Effector memory CD8-positive, alpha-beta T cell (primary cell): Measurements from ENCODE around the gene PAQR6.

Experiments used
- ATAC-seq: fragments of 150-1000 bp; cut with Tn5 transposase; replicated peaks from 2 replicates; pipeline ENCODE4 v1.10.0; 2021; ENCODE audit warnings: mild to moderate bottlenecking, moderate library complexity
- DNase-seq, 3 experiments: peaks; one replicate each; pipeline ENCODE4 v3.0.0; 2021
- H3K27ac Mint-ChIP-seq, 2 donors: one replicate each; pipeline ENCODE4 v1.8.0; 2022; ENCODE audit warnings: mild to moderate bottlenecking in 2 of 2, mixed read lengths in 2 of 2, moderate library complexity in 2 of 2
- H3K27me3 Mint-ChIP-seq, 2 donors: one replicate each; pipeline ENCODE4 v1.8.0; 2022; ENCODE audit warnings: mixed read lengths in 2 of 2
- H3K36me3 Mint-ChIP-seq: one replicate; pipeline ENCODE4 v1.8.0; 2022; ENCODE audit warnings: mild to moderate bottlenecking, moderate library complexity, mixed read lengths; ENCODE audit not compliant: insufficient read depth
- H3K4me1 Mint-ChIP-seq, 2 donors: one replicate each; pipeline ENCODE4 v1.8.0; 2022; ENCODE audit warnings: low read depth in 2 of 2, mixed read lengths in 2 of 2
- H3K4me3 Mint-ChIP-seq, 2 donors: one replicate each; pipeline ENCODE4 v1.8.0; 2022; ENCODE audit warnings: mild to moderate bottlenecking in 2 of 2, mixed read lengths in 2 of 2, moderate library complexity in 2 of 2
- H3K9me3 Mint-ChIP-seq, 2 donors: one replicate each; pipeline ENCODE4 v1.8.0; 2022; ENCODE audit warnings: mixed read lengths in 2 of 2
- total RNA-seq, 9 experiments: gene quantifications; one replicate each; lab custom pipeline; 2026; lab: John Stamatoyannopoulos, UW

PAQR6 gene, protein sequence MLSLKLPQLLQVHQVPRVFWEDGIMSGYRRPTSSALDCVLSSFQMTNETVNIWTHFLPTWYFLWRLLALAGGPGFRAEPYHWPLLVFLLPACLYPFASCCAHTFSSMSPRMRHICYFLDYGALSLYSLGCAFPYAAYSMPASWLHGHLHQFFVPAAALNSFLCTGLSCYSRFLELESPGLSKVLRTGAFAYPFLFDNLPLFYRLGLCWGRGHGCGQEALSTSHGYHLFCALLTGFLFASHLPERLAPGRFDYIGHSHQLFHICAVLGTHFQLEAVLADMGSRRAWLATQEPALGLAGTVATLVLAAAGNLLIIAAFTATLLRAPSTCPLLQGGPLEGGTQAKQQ
- 0 to 7.1 (median 4.5) reads per million in 9 experiments for total RNA-seq

DNA sequence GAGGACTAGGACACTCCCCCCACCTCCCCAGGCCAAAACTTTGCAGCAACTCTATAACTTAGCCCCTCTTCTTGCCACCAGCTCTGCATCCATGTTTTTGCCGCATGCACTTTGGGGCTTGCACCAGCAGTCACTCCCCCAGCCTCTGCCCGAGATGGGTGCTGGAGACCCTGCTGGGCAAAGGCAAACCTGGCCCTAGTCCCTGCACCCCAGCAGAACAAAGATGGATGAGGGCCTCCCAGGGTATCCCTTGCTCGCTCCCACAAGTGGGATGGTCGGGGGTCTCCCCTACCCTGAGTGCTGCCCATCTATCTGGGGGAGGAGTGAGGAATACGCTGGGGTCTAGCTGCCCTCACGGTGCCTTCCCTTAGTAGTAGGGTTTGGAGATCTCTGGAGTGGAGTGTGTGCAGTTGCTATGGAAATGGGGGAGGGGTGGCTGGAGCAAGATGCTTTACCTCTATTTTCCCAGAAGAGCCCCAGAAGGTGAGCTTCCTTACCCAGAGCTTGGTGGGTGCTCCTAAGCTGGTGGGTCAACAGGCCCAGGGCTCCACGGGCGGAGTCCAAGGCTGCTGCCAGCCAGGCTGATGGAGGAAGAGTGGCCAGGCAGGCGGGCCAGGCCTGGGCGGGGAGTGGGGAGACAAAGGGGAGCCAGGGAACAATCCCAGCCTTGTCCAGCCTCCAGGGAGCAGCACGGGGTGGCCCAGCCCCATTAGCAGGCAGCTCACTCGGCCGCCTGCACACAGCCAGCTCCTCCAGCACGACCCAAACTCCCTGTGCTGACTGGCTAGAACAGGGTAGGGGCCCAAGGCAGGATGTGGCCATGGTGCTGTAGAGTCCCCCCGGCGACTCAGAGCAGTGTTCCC lies at the start of gene PAQR6:
Gene PAQR6 (minus strand): TSS at position 597 of the 863 bp plus-strand sequence. CDS start 1,325 bp downstream, outside the sequence.
- Mint-ChIP-seq H3K27me3 (no peaks in the 10 kb centered on the region), H3K9me3 (no peaks in the 10 kb centered on the region), H3K4me1 (peaks cover 15 to 18% of the 10 kb centered on the region in 2 donors), H3K4me3 (peak within 1 kb of the TSS in 1 of 2 donors; percentile 41), H3K36me3 (peaks cover 41% of the 10 kb centered on the region), H3K27ac (peak within 1 kb of the TSS; percentile 60 to 80)
- ATAC-seq: no peak
- DNase-seq: no peak

- Mint-ChIP-seq H3K9me3 (no peaks in the 10 kb centered on the region), H3K27me3 (no peaks in the 10 kb centered on the region), H3K27ac (peak within 1 kb of the TSS; percentile 93 to 95), H3K4me3 (peak within 1 kb of the TSS; percentile 90 to 93), H3K36me3 (peaks cover 7% of the 10 kb centered on the region), H3K4me1 (peaks cover 12 to 16% of the 10 kb centered on the region in 2 donors)
- peak; percentile 26 to 31 (median 29) for DNase-seq
- ATAC-seq: peak; percentile 95
Observed at GRCh38 chr1:156295391-156295947, 47.6 kb upstream of the PAQR6 start, which contains the start of gene GLMP. Gene GLMP (minus strand): TSS chr1:156295679. CDS start chr1:156295645, 34 bp downstream.

DNA sequence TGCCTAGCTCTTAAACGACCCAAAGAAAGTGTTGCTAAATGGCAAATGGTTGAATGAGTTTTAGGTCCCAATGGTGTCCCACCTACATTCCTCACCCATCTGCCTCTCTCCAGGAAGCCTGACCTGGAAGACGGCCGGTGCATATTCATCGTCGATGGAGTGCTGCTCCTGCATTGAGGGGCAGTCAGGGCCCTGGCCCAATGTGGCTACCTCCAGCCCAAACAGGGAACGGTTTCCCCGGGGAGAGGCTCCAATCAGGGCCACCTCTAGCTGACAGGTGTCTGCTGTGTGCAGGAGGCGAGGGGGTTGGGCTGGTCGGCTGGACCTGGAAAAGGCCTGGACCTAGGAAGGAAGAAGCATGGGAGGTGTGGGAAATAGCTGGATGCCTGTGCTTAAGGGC lies 46.0 kb upstream of the PAQR6 start:
- Mint-ChIP-seq H3K4me3 (peak overlapping the region in 1 of 2 donors; percentile 93), H3K27me3 (no peaks in the 10 kb centered on the region)
- ATAC-seq: no peak

GRCh38 chr1:156293098-156293434 lies 45.2 kb upstream of the PAQR6 start:
- Mint-ChIP-seq H3K9me3 (no peaks in the 10 kb centered on the region), H3K4me3 (no peak overlapping the region), H3K27ac (peak overlapping the region in 1 of 2 donors; percentile 28), H3K36me3 (peaks cover 13% of the 10 kb centered on the region), H3K4me1 (peaks cover 12 to 16% of the 10 kb centered on the region in 2 donors), H3K27me3 (no peaks in the 10 kb centered on the region)
- ATAC-seq: no peak
- DNase-seq: no peak

More for the DNA sequence above, 46.0 kb upstream of the PAQR6 start:
- H3K9me3 Mint-ChIP-seq: no peaks in the 10 kb centered on the region
- no peak overlapping the region for H3K27ac Mint-ChIP-seq
- peaks cover 12 to 16% of the 10 kb centered on the region in 2 donors for H3K4me1 Mint-ChIP-seq
- H3K36me3 Mint-ChIP-seq: peaks cover 8% of the 10 kb centered on the region
- DNase-seq: no peak

- H3K4me3 Mint-ChIP-seq: no peak overlapping the region
- no peaks in the 10 kb centered on the region for H3K9me3 Mint-ChIP-seq
- peaks cover 12 to 16% of the 10 kb centered on the region in 2 donors for H3K4me1 Mint-ChIP-seq
- peak overlapping the region in 1 of 2 donors; percentile 17 for H3K27ac Mint-ChIP-seq
- ATAC-seq (peak; percentile 40), DNase-seq (no peak)
- no peaks in the 10 kb centered on the region for H3K27me3 Mint-ChIP-seq
- H3K36me3 Mint-ChIP-seq: peaks cover 15% of the 10 kb centered on the region
Observed at GRCh38 chr1:156291226-156292061, 43.6 kb upstream of the PAQR6 start.

GRCh38 chr1:156289857-156290256 lies 42.0 kb upstream of the PAQR6 start:
- H3K4me1 Mint-ChIP-seq: peaks cover 5 to 11% of the 10 kb centered on the region in 2 donors
- H3K27ac Mint-ChIP-seq: no peak overlapping the region
- peaks cover 19% of the 10 kb centered on the region for H3K36me3 Mint-ChIP-seq
- no peak overlapping the region for H3K4me3 Mint-ChIP-seq
- DNase-seq (no peak), ATAC-seq (no peak)
- no peaks in the 10 kb centered on the region for H3K27me3 Mint-ChIP-seq
- H3K9me3 Mint-ChIP-seq: no peaks in the 10 kb centered on the region

DNA sequence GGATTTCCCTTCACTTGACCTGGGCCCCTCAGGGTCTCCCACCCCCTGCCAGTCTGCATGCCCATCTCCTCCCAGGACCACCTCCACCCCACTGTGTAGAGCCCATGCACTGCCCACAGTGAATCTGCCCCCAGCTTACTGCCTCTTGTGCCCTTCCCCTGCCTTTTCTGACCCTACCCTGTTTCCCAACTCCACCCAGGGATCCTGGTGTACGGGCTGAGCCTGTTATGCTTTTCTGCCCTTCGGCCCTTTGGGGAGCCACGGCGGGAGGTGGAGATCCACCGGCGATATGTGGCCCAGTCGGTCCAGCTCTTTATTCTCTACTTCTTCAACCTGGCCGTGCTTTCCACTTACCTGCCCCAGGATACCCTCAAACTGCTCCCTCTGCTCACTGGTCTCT lies 38.2 kb upstream of the PAQR6 start:
- H3K27ac Mint-ChIP-seq: no peak overlapping the region
- peak overlapping the region in 1 of 2 donors; percentile 23 for H3K4me3 Mint-ChIP-seq
- peaks cover 25% of the 10 kb centered on the region for H3K36me3 Mint-ChIP-seq
- H3K4me1 Mint-ChIP-seq: peaks cover 18 to 26% of the 10 kb centered on the region in 2 donors
- no peaks in the 10 kb centered on the region for H3K9me3 Mint-ChIP-seq
- DNase-seq (no peak), ATAC-seq (no peak)
- no peaks in the 10 kb centered on the region for H3K27me3 Mint-ChIP-seq

DNA sequence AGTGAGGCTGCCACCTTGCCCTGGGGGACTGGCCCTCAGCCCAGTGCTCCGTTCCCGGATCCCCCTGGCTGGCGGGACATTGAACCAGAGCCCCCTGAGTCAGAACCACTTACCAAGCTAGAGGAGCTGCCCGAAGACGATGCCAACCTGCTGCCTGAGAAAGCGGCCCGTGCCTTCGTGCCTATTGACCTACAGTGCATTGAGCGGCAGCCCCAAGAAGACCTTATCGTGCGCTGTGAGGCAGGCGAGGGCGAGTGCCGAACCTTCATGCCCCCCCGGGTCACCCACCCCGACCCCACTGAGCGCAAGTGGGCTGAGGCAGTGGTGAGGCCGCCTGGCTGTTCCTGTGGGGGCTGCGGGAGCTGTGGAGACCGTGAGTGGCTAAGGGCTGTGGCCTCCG lies 37.6 kb upstream of the PAQR6 start:
- no peak for DNase-seq
- Mint-ChIP-seq H3K9me3 (no peaks in the 10 kb centered on the region), H3K27me3 (no peaks in the 10 kb centered on the region), H3K36me3 (peaks cover 25% of the 10 kb centered on the region), H3K4me1 (peaks cover 23 to 30% of the 10 kb centered on the region in 2 donors), H3K4me3 (no peak overlapping the region), H3K27ac (no peak overlapping the region)
- ATAC-seq: no peak

- H3K9me3 Mint-ChIP-seq: no peaks in the 10 kb centered on the region
- ATAC-seq: no peak
Observed at GRCh38 chr1:156284757-156285156, 36.9 kb upstream of the PAQR6 start.

GRCh38 chr1:156284112-156284511 lies 36.3 kb upstream of the PAQR6 start, which contains the start of gene TMEM79:
Gene TMEM79 (plus strand): TSS chr1:156284325. CDS start chr1:156285227, 902 bp downstream.
- DNase-seq (no peak), ATAC-seq (no peak)
- H3K4me3 Mint-ChIP-seq: peak within 1 kb of the TSS; percentile 89 to 99
- H3K27ac Mint-ChIP-seq: peak within 1 kb of the TSS; percentile 94 to 98
- no peaks in the 10 kb centered on the region for H3K9me3 Mint-ChIP-seq
- peaks cover 26 to 33% of the 10 kb centered on the region in 2 donors for H3K4me1 Mint-ChIP-seq
- peaks cover 25% of the 10 kb centered on the region for H3K36me3 Mint-ChIP-seq
- no peaks in the 10 kb centered on the region for H3K27me3 Mint-ChIP-seq

More at GRCh38 chr1:156284757-156285156, 36.9 kb upstream of the PAQR6 start:
- H3K4me3 Mint-ChIP-seq: no peak overlapping the region
- H3K27me3 Mint-ChIP-seq: no peaks in the 10 kb centered on the region
- no peak for DNase-seq
- H3K27ac Mint-ChIP-seq: no peak overlapping the region
- peaks cover 25% of the 10 kb centered on the region for H3K36me3 Mint-ChIP-seq
- H3K4me1 Mint-ChIP-seq: peaks cover 26 to 33% of the 10 kb centered on the region in 2 donors

DNA sequence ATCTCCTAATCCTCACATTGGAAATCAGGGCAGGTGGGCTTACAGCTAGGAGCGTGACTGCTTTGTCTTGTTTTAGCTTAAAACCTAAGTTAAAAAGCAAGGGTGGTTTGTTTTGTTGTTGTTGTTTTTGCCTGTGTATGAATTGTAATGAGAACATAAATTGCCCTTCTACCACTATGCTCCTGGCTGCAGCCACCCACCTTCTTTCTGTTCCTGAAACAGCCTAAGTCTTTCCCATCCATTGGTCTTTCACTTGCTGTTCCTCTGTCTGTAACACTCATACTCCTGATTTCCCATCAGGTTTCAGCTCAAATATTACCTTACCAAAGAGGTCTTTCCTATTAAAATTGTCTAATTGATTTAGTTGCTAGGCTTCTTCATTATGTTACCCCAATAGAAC lies 35.7 kb upstream of the PAQR6 start:
- H3K9me3 Mint-ChIP-seq: no peaks in the 10 kb centered on the region
- no peak for DNase-seq

GRCh38 chr1:156282479-156283222 lies 34.8 kb upstream of the PAQR6 start, which contains the start of gene SMG5:
Gene SMG5 (minus strand): TSS chr1:156282825. CDS start chr1:156282680, 145 bp downstream.
- peak; percentile 93 for DNase-seq
- no peaks in the 10 kb centered on the region for H3K27me3 Mint-ChIP-seq
- peaks cover 32% of the 10 kb centered on the region for H3K36me3 Mint-ChIP-seq
- H3K9me3 Mint-ChIP-seq: no peaks in the 10 kb centered on the region
- H3K4me3 Mint-ChIP-seq: peak within 1 kb of the TSS; percentile 89 to 99
- H3K27ac Mint-ChIP-seq: peak within 1 kb of the TSS; percentile 94 to 98
- ATAC-seq: peak; percentile 92
- peaks cover 26 to 33% of the 10 kb centered on the region in 2 donors for H3K4me1 Mint-ChIP-seq

More for the DNA sequence above, 35.7 kb upstream of the PAQR6 start:
- H3K27me3 Mint-ChIP-seq: no peaks in the 10 kb centered on the region
- no peak for ATAC-seq
- peak overlapping the region; percentile 94 to 98 for H3K27ac Mint-ChIP-seq
- H3K4me3 Mint-ChIP-seq: peak overlapping the region; percentile 89 to 99
- peaks cover 26 to 33% of the 10 kb centered on the region in 2 donors for H3K4me1 Mint-ChIP-seq
- peaks cover 25% of the 10 kb centered on the region for H3K36me3 Mint-ChIP-seq
